Astrocyte of the hippocampus (primary cell): ENCODE results near the gene GINS1.
"Not testable (repeated sequence)": the region's sequence is repeated elsewhere in the genome, so short reads cannot be mapped to it uniquely, and the experiment has no call there.

ENCODE experiments used
- DNase-seq: peaks from one replicate; pipeline ENCODE4 v3.0.0; 2011; ENCODE audit warnings: low read depth, low spot score

The GINS1 gene

GRCh38 chr20:25453035-25453810 is 45.8 kb downstream of the GINS1 start:
- peak; percentile 78 for DNase-seq

- DNase-seq, result no peak
These were observed 46.9 kb downstream of the GINS1 start for GRCh38 chr20:25454153-25454900.

- DNase-seq, result no peak
These were observed 50.6 kb downstream of the GINS1 start for GRCh38 chr20:25457886-25458680.

GRCh38 chr20:25459111-25459830 is 51.8 kb downstream of the GINS1 start:
- DNase-seq, result no peak

- DNase-seq, result no peak
These were observed 52.6 kb downstream of the GINS1 start for GRCh38 chr20:25459916-25460535.

- DNase-seq, result no peak
These were observed 53.2 kb downstream of the GINS1 start for GRCh38 chr20:25460566-25461280.

GRCh38 chr20:25461281-25461650 is 53.8 kb downstream of the GINS1 start:
- DNase-seq, result no peak

GRCh38 chr20:25461786-25462545 is 54.5 kb downstream of the GINS1 start:
- DNase-seq, result no peak

GRCh38 chr20:25464501-25465242 is 57.2 kb downstream of the GINS1 start:
- DNase-seq, result no peak

GRCh38 chr20:25465243-25466135 is 58.0 kb downstream of the GINS1 start:
- no peak for DNase-seq

GRCh38 chr20:25466846-25467245 is 59.4 kb downstream of the GINS1 start:
- DNase-seq, result no peak

GRCh38 chr20:25467441-25467840 is 60.0 kb downstream of the GINS1 start:
- no peak for DNase-seq

- DNase-seq, result no peak
These were observed 60.9 kb downstream of the GINS1 start for GRCh38 chr20:25468126-25469075.

GRCh38 chr20:25469558-25469957 is 62.1 kb downstream of the GINS1 start:
- no peak for DNase-seq

- DNase-seq, result peak; percentile 46
These were observed 62.6 kb downstream of the GINS1 start for GRCh38 chr20:25470045-25470444.

GRCh38 chr20:25471020-25471419 is 63.5 kb downstream of the GINS1 start:
- no peak for DNase-seq

- not testable (repeated sequence) for DNase-seq
These were observed 65.8 kb downstream of the GINS1 start for GRCh38 chr20:25473297-25473696.
